ENCODE results near the gene SSH2. TPM values are rescaled to one million over a fixed set of nuclear protein-coding genes. Genes with fewer than 3 reads are reported as not detected.

SSH2 gene
- total and polyA plus RNA-seq, 2 of the 13 experiments (the other 11 are each of a cell fraction or from before 2014, with no cell fraction given): 6.0 to 6.4 TPM

GRCh38 chr17:29613352-29613837 is 316.6 kb downstream of the SSH2 start (continued):
- TF ChIP-seq TFE3 (CRISPR knock-in tag; IDR thresholded peaks at IDR 0.05) (peak; percentile 51; the same call in 1 of the 2 replicates), PBX2 (CRISPR knock-in tag; IDR thresholded peaks at IDR 0.05) (no peak), KLF15 (CRISPR knock-in tag; IDR thresholded peaks at IDR 0.05; ENCODE audit: borderline replicate concordance) (no peak), PAXIP1 (CRISPR knock-in tag; conservative IDR thresholded peaks at IDR 0.05) (no peak; the same call in 1 of the 2 replicates), ZNF431 (CRISPR knock-in tag; IDR thresholded peaks at IDR 0.05; ENCODE audit: borderline replicate concordance, low read depth) (no peak), SAFB2 (CRISPR knock-in tag; IDR thresholded peaks at IDR 0.05; ENCODE audit: borderline replicate concordance, low read depth) (peak; percentile 94; the same call in 1 of the 2 replicates), THAP9 (CRISPR knock-in tag; IDR thresholded peaks at IDR 0.05; ENCODE audit: borderline replicate concordance) (no peak; the same call in 1 of the 2 replicates), NFYC (CRISPR knock-in tag; IDR thresholded peaks at IDR 0.05) (no peak), ZFP36L1 (CRISPR knock-in tag; IDR thresholded peaks at IDR 0.05) (0 out of 2 replicates have a peak, but pooled peaks have one; percentile 66), HNF4G (IDR thresholded peaks at IDR 0.05; ENCODE audit: borderline replicate concordance, low read depth, low read length) (no peak), HNF4G (CRISPR knock-in tag; IDR thresholded peaks at IDR 0.05; ENCODE audit: borderline replicate concordance, low read depth) (no peak), ZNF543 (CRISPR knock-in tag; IDR thresholded peaks at IDR 0.05) (0 out of 2 replicates have a peak, but pooled peaks have one; percentile 43), SMARCE1 (IDR thresholded peaks at IDR 0.05; ENCODE audit: borderline replicate concordance) (no peak), ZNF530 (CRISPR knock-in tag; IDR thresholded peaks at IDR 0.05; ENCODE audit: low read depth) (no peak), KMT2A (CRISPR knock-in tag; IDR thresholded peaks at IDR 0.05) (peak; percentile 62; the same call in 1 of the 2 replicates), ATF3 (CRISPR knock-in tag; IDR thresholded peaks at IDR 0.05) (peak; percentile 39; the same call in 1 of the 2 replicates), THYN1 (CRISPR knock-in tag; IDR thresholded peaks at IDR 0.05; ENCODE audit: borderline replicate concordance, low read depth) (no peak), ZGPAT (CRISPR knock-in tag; IDR thresholded peaks at IDR 0.05) (peak; percentile 71; the same call in 1 of the 2 replicates)

Measured in HepG2 (cell line).